ENCODE data around the gene C16orf82.

C16orf82 gene

DNA sequence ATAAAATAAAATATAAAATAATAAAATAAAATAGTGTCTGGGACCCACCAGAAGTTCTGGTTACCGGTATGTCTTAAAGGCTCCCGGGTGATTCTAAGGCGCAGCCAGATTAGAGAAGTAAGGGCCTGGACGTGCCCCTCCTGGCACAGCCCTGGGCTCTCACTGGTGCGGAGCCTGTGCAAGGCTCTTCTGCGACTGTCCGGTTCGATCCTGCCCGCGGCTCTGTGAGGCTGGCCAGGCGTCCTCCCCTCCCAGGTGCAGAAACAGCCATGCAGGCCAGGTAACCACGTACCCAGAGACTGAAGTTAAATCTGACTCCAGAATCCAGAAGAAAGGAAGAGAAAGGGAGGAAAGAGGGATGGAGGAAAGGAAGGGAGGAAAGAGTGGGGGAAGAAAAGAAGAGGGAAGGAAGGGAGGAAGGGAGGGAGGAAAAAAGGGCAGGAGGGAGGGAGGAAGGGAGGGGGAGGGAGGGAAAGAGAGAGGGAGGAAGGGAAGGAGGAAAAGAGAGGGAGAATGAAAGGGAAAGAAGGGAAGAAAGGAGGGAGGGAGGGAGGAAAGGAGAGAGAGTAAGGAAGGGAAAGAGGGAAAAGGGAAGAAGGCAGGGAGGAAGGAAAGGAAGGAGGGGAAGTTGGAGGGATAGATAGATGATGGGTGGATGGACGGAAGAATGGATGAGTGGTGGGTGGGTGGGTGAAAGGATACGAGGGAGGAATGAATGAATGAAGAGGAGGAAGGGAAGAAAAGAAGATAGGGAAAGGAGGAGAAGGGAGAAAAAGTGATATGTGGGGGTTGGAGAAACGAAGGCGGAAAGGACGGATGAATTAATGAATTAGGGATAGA is 42.3 kb downstream of the C16orf82 start:
- Histone ChIP-seq H3K4me1 (ENCODE audit: control insufficient read depth, insufficient read depth, low read length, poor library complexity, severe bottlenecking) (no peaks in the 10 kb centered on the region), H3K36me3 (ENCODE audit: control insufficient read depth, insufficient read depth, low read length) (no peaks in the 10 kb centered on the region), H3K27ac (ENCODE audit: low read depth, low read length, severe bottlenecking) (no peak overlapping the region), H3K4me3 (ENCODE audit: extremely low read depth, insufficient read depth, low read length, poor library complexity, severe bottlenecking) (peak overlapping the region; percentile 39), H3K9me3 (ENCODE audit: control insufficient read depth, low read length) (no peaks in the 10 kb centered on the region)
- WGBS, 2 experiments (ENCODE audit: insufficient coverage in 2 of 2) = 62 to 72% methylated on average over 14 to 17 of the region's 17 CpGs

DNA sequence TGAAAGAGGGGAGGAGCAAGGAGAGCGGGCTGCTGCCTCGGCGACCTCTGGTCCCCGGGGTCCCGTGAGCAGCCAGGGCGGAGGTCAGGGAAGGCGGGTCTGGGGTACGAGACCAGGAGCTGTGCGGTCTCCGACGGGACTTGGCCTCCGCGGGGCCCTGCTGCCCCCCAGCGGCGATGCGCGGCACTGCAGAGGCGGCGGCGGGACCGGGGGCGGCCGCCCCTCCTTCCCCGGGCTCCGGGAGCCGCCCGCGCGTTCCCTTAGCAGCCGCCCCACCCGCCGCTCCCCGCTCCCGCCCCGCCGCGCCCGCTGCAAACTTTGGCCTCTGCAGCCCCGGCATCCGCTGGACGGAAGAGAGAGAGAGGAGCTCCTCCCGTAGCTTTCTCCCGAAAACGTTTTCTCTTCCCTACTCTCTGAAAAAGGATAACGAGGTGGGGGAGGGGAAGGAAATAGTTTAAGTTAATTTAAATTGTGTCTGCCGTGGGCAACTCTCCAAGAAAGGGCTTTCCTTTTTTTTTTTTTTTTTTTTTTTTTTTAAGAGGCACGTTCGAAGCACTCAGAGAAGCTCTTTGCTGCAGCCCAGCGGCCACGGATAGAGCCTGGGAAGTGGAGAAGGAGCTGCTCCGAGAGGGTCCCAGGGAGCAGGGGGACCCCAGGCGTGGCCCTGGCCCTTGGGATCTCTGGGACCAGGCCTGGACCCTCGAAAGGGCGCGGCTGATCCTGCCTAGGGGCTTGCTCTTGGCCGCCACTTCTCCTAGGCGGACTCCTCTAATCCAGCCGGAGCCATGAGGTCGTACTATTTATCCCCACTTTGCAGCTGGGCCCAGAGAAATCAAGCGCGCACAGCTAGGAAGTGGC is 43.2 kb downstream of the C16orf82 start:
- Histone ChIP-seq H3K4me3 (ENCODE audit: extremely low read depth, insufficient read depth, low read length, poor library complexity, severe bottlenecking) (peak overlapping the region; percentile 39), H3K36me3 (ENCODE audit: control insufficient read depth, insufficient read depth, low read length) (no peaks in the 10 kb centered on the region), H3K27ac (ENCODE audit: low read depth, low read length, severe bottlenecking) (peak overlapping the region; percentile 62), H3K4me1 (ENCODE audit: control insufficient read depth, insufficient read depth, low read length, poor library complexity, severe bottlenecking) (no peaks in the 10 kb centered on the region), H3K9me3 (ENCODE audit: control insufficient read depth, low read length) (no peaks in the 10 kb centered on the region)
- 14 to 21% methylated on average over 27 to 34 of the region's 61 CpGs for WGBS, 2 experiments (ENCODE audit: insufficient coverage in 2 of 2)

DNA sequence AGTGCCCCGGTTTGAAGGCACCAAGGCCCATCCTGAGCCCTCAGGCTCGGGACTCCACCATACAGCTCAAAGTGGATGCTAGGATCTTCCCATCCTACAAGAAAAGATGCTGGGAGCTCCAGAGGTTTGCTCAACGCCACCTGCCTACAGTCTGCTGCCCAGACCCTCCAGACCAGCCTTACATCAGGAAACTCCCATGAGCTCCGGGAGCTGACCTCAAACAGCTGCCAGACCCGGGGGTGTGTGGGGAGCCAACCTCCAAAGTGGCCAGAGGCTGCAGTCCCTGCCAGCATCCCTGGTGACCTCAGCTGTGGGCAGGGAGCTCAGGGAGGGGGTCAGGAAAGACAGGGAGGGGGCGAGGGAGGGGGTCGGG is 43.8 kb downstream of the C16orf82 start:
- no peak overlapping the region for H3K4me3 ChIP-seq (ENCODE audit: extremely low read depth, insufficient read depth, low read length, poor library complexity, severe bottlenecking)
- H3K4me1 ChIP-seq (ENCODE audit: control insufficient read depth, insufficient read depth, low read length, poor library complexity, severe bottlenecking) = no peaks in the 10 kb centered on the region
- no peaks in the 10 kb centered on the region for H3K9me3 ChIP-seq (ENCODE audit: control insufficient read depth, low read length)
- no peak overlapping the region for H3K27ac ChIP-seq (ENCODE audit: low read depth, low read length, severe bottlenecking)
- 57 to 76% methylated on average over 3 to 5 of the region's 7 CpGs for WGBS, 2 experiments (ENCODE audit: insufficient coverage in 2 of 2)
- H3K36me3 ChIP-seq (ENCODE audit: control insufficient read depth, insufficient read depth, low read length) = no peaks in the 10 kb centered on the region

DNA sequence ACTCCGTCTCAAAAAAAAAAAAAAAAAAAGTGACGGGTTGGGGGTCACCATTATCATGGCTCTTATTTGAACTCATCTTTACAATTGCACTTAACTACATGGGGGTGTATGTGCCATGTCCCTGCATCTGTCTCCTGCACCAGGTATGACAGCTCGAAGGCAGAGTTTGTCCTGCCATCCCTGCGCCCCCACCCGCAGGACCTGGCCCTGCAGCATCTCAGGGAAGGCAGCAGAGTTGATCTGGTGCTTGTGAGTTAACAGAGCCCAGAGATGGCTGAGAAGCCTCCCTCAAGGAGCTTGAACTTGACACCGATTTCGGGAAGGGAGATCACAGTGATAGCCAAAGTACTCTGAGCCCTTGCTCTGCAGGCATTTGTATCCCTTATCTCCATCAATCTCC is 44.8 kb downstream of the C16orf82 start:
- no peaks in the 10 kb centered on the region for H3K9me3 ChIP-seq (ENCODE audit: control insufficient read depth, low read length)
- H3K4me3 ChIP-seq (ENCODE audit: extremely low read depth, insufficient read depth, low read length, poor library complexity, severe bottlenecking) = no peak overlapping the region
- WGBS, 2 experiments (ENCODE audit: insufficient coverage in 2 of 2) = 73 to 89% methylated on average over 4 to 5 of the region's 7 CpGs
- H3K36me3 ChIP-seq (ENCODE audit: control insufficient read depth, insufficient read depth, low read length) = no peaks in the 10 kb centered on the region
- no peaks in the 10 kb centered on the region for H3K4me1 ChIP-seq (ENCODE audit: control insufficient read depth, insufficient read depth, low read length, poor library complexity, severe bottlenecking)
- H3K27ac ChIP-seq (ENCODE audit: low read depth, low read length, severe bottlenecking) = no peak overlapping the region

DNA sequence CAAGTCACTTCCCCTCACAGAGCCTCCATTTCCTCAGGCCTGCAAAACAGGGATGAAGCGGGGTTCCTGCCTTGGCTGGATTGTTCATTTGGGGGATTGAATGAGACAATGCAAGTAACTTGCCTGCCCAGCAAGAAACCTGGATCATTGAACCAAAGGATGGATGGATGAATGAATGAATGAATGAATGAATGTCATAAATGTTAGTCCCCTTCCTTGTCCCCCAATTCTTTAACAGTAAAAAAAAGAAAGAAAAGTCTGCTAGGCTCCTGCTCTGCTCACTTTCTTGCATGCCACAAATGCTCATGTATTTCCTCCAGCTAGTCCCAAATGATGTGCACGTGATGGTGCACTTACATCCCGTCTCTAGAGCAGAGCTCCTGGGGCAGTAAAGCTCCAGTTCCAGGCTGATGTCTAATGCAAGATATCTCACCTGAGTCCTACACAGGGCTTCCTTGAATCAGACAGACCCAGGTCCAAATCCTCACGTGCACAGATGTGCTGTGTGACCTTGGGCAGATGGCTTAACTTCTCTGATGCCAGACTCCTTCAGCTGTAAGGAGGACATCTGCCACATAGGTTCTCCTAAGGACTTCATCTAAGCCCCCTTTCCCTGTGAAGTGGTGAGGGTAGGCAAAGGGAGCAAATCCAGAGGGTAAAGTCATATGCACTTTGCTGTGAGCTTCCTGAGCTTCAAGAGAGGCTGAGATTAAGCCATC is 45.5 kb downstream of the C16orf82 start:
- Histone ChIP-seq H3K9me3 (ENCODE audit: control insufficient read depth, low read length) (no peaks in the 10 kb centered on the region), H3K36me3 (ENCODE audit: control insufficient read depth, insufficient read depth, low read length) (no peaks in the 10 kb centered on the region), H3K27ac (ENCODE audit: low read depth, low read length, severe bottlenecking) (no peak overlapping the region), H3K4me1 (ENCODE audit: control insufficient read depth, insufficient read depth, low read length, poor library complexity, severe bottlenecking) (no peaks in the 10 kb centered on the region), H3K4me3 (ENCODE audit: extremely low read depth, insufficient read depth, low read length, poor library complexity, severe bottlenecking) (no peak overlapping the region)
- WGBS, 2 experiments (ENCODE audit: insufficient coverage in 2 of 2) = 81 to 96% methylated on average over 4 of the region's 4 CpGs

DNA sequence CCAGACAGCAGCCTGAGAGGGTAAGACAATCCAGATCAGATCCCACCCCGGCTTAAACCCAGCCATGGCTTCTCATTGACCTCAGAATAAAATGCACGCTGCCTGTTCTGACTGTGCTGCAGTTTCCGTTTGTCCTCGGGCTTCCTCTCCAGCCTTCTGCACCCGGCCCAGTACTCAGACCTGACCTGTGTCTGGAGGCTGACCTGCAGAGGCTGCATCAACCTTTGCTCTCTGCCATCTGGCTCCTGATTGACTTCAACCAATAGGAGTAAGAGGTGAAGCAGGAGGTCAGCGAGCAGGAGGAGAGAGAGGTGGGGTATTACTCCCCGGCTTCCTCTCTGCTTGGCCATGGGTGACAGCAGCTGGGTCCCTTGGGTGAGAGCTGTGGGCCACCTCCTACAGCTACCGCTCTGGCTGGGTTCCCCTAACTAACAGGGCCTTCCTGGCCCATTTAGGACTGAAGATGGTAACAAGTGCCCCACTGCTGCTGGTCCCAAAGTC is 46.7 kb downstream of the C16orf82 start:
- Histone ChIP-seq H3K4me1 (ENCODE audit: control insufficient read depth, insufficient read depth, low read length, poor library complexity, severe bottlenecking) (no peaks in the 10 kb centered on the region), H3K27ac (ENCODE audit: low read depth, low read length, severe bottlenecking) (no peak overlapping the region), H3K9me3 (ENCODE audit: control insufficient read depth, low read length) (no peaks in the 10 kb centered on the region), H3K4me3 (ENCODE audit: extremely low read depth, insufficient read depth, low read length, poor library complexity, severe bottlenecking) (no peak overlapping the region), H3K36me3 (ENCODE audit: control insufficient read depth, insufficient read depth, low read length) (no peaks in the 10 kb centered on the region)
- 85 to 88% methylated on average over 7 to 8 of the region's 8 CpGs for WGBS, 2 experiments (ENCODE audit: insufficient coverage in 2 of 2)

DNA sequence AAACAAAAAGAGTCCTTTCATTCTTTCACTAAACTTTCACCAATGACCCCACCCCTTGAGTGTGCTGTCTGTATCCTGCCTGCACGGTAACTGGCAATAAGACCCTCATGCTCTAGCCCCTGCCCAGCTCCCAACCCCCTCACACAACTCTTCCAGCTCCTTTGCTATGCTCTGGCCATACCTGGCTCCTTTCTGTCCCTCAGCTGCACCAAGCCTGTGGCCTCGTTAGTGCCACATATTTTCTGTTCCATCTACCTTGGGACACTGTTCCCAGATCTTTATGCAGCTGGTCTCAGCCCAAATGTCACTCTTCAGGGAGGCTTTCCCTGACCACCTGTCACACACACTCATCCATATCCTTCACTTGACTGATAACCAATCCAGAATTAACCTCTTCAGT is 47.3 kb downstream of the C16orf82 start:
- 74 to 80% methylated on average over 2 of the region's 2 CpGs for WGBS, 2 experiments (ENCODE audit: insufficient coverage in 2 of 2)

DNA sequence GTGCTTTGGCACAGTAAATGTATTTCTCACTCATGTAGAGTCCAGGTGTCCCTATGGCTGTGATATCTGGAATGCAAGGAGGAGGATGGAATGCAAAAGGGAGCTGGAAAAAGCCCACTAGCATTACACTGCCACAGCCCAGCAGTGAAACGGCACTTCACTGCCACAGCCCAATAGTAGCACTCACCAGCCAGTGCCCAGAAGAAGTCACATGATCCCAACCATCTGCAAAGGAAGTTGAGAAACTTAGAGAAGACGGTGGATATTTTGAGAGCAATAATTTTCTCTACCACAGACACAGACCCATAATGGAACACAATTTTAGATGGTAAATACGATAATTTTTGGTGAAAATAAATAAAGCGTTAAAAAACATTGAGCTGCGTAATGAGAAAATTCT is 51.8 kb downstream of the C16orf82 start:
- Histone ChIP-seq H3K36me3 (ENCODE audit: control insufficient read depth, insufficient read depth, low read length) (no peaks in the 10 kb centered on the region), H3K27ac (ENCODE audit: low read depth, low read length, severe bottlenecking) (no peak overlapping the region), H3K4me1 (ENCODE audit: control insufficient read depth, insufficient read depth, low read length, poor library complexity, severe bottlenecking) (no peaks in the 10 kb centered on the region), H3K4me3 (ENCODE audit: extremely low read depth, insufficient read depth, low read length, poor library complexity, severe bottlenecking) (no peak overlapping the region), H3K9me3 (ENCODE audit: control insufficient read depth, low read length) (no peaks in the 10 kb centered on the region)
- WGBS, 2 experiments (ENCODE audit: insufficient coverage in 2 of 2) = 100% methylated on average over 1 of the region's 5 CpGs; no CpG with 5 or more reads in 1 of the 2 experiments

More for the DNA sequence above, 47.3 kb downstream of the C16orf82 start:
- no peak overlapping the region for H3K4me3 ChIP-seq (ENCODE audit: extremely low read depth, insufficient read depth, low read length, poor library complexity, severe bottlenecking)
- H3K27ac ChIP-seq (ENCODE audit: low read depth, low read length, severe bottlenecking) = no peak overlapping the region
- no peaks in the 10 kb centered on the region for H3K4me1 ChIP-seq (ENCODE audit: control insufficient read depth, insufficient read depth, low read length, poor library complexity, severe bottlenecking)
- no peaks in the 10 kb centered on the region for H3K9me3 ChIP-seq (ENCODE audit: control insufficient read depth, low read length)
- no peaks in the 10 kb centered on the region for H3K36me3 ChIP-seq (ENCODE audit: control insufficient read depth, insufficient read depth, low read length)
